Sigmoid colon (tissue), 3 donors: ENCODE data around the gene DNAH3.

ENCODE experiments used
- CTCF ChIP-seq, 4 experiments: fragments of 450-650 bp in 3 of 4; fragments of 200-600 bp in 1 of 4; IDR thresholded peaks; one replicate each; pipeline ENCODE4 v1.5.1; 2016 to 2019; ENCODE audit warnings: antibody characterized with exemption in 4 of 4, mild to moderate bottlenecking in 3 of 4, moderate library complexity in 2 of 4
- POLR2A ChIP-seq, 2 donors: fragments of 450-650 bp; IDR thresholded peaks; one replicate each; pipeline ENCODE4 v1.6.1; 2016; ENCODE audit warnings: antibody characterized with exemption in 2 of 2, mild to moderate bottlenecking in 2 of 2, moderate library complexity in 2 of 2

GRCh38 chr16:20923876-20924275 lies 226.8 kb downstream of the DNAH3 start:
- TF ChIP-seq CTCF (IDR thresholded peaks at IDR 0.05) (no peak), POLR2A (IDR thresholded peaks at IDR 0.05) (no peak)
